Measurements from ENCODE around the gene CACFD1. TPM values are rescaled to one million over a fixed set of nuclear protein-coding genes. Genes with fewer than 3 reads are reported as not detected.
A peak's percentile ranks its signal among the peaks of the same experiment; 100 is the strongest.

CACFD1 gene
- polyA plus RNA-seq, 1 donor, result 27.3 TPM

DNA sequence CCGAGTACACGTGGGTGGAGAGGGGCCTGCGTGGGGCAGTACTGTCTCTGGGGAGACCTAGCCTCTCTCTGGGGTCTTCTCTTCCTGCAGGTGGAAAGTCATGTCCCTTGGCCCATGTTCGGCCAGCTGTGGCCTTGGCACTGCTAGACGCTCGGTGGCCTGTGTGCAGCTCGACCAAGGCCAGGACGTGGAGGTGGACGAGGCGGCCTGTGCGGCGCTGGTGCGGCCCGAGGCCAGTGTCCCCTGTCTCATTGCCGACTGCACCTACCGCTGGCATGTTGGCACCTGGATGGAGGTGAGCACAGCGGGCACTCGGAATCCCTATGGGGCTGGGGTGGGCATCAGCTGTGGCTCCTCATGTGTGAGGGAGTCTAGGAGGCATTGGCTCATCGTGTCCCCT, 5.5 kb upstream of the CACFD1 start:
- H3K36me3 ChIP-seq (ENCODE audit: control insufficient read depth, insufficient read depth, low read length), result peaks cover 3% of the 10 kb centered on the region
- no peaks in the 10 kb centered on the region for H3K9me3 ChIP-seq (ENCODE audit: control insufficient read depth, low read depth, low read length)
- H3K4me1 ChIP-seq (ENCODE audit: control insufficient read depth, insufficient read depth, low read length), result peaks cover 7% of the 10 kb centered on the region
- DNase-seq, result no peak
- H3K27me3 ChIP-seq (ENCODE audit: control insufficient read depth, insufficient read depth, low read length), result no peaks in the 10 kb centered on the region
- H3K4me3 ChIP-seq (ENCODE audit: low read length), result no peak overlapping the region
- H3K27ac ChIP-seq (ENCODE audit: low read length), result no peak overlapping the region
- WGBS (ENCODE audit: insufficient coverage, low lambda C conversion rate), result no CpG with 5 or more reads among the region's 19 CpGs

DNA sequence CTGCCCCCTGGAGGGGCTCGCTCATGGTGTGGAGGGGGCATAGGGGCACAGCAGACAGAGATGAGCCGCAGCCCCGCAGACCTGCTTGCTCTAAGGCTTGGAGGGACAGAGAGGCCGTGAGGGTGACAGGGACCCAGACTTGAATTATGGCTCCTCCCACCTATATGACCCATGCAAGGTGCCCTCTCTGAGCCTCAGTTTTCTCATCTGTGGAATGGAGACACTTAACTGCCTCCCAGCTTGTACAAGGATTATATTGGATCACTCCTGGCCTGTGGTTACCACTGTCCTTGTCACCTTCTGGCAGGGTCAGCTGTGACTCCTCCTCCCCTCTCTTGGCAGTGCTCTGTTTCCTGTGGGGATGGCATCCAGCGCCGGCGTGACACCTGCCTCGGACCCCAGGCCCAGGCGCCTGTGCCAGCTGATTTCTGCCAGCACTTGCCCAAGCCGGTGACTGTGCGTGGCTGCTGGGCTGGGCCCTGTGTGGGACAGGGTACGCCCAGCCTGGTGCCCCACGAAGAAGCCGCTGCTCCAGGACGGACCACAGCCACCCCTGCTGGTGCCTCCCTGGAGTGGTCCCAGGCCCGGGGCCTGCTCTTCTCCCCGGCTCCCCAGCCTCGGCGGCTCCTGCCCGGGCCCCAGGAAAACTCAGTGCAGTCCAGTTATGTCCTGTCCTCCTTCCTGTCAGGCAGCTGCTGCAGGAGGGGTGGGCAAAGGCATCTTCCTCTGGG, 4.7 kb upstream of the CACFD1 start:
- H3K27me3 ChIP-seq (ENCODE audit: control insufficient read depth, insufficient read depth, low read length), result no peaks in the 10 kb centered on the region
- H3K27ac ChIP-seq (ENCODE audit: low read length), result no peak overlapping the region
- WGBS (ENCODE audit: insufficient coverage, low lambda C conversion rate), result no CpG with 5 or more reads among the region's 20 CpGs
- DNase-seq, result no peak
- H3K4me3 ChIP-seq (ENCODE audit: low read length), result no peak overlapping the region
- H3K4me1 ChIP-seq (ENCODE audit: control insufficient read depth, insufficient read depth, low read length), result peaks cover 7% of the 10 kb centered on the region
- H3K9me3 ChIP-seq (ENCODE audit: control insufficient read depth, low read depth, low read length), result no peaks in the 10 kb centered on the region
- peaks cover 3% of the 10 kb centered on the region for H3K36me3 ChIP-seq (ENCODE audit: control insufficient read depth, insufficient read depth, low read length)

DNA sequence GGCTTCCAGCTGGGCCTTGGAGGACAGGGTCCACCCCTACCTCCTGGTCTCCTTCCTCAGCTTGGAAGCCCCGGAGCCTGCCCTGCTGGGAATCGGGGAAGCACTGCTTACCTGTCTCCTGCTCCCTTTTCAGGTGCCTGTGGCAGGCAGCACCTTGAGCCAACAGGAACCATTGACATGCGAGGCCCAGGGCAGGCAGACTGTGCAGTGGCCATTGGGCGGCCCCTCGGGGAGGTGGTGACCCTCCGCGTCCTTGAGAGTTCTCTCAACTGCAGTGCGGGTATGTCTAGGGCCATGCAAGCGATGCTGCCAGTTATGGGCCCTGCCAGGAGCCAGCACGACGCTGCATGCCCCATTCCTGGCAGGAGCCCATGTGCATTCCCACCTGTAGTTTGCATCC, 3.8 kb upstream of the CACFD1 start:
- Histone ChIP-seq H3K4me1 (ENCODE audit: control insufficient read depth, insufficient read depth, low read length) (peaks cover 10% of the 10 kb centered on the region), H3K9me3 (ENCODE audit: control insufficient read depth, low read depth, low read length) (no peaks in the 10 kb centered on the region), H3K36me3 (ENCODE audit: control insufficient read depth, insufficient read depth, low read length) (peaks cover 3% of the 10 kb centered on the region), H3K27me3 (ENCODE audit: control insufficient read depth, insufficient read depth, low read length) (no peaks in the 10 kb centered on the region), H3K4me3 (ENCODE audit: low read length) (no peak overlapping the region), H3K27ac (ENCODE audit: low read length) (no peak overlapping the region)
- DNase-seq, result no peak
- no CpG with 5 or more reads among the region's 11 CpGs for WGBS (ENCODE audit: insufficient coverage, low lambda C conversion rate)

DNA sequence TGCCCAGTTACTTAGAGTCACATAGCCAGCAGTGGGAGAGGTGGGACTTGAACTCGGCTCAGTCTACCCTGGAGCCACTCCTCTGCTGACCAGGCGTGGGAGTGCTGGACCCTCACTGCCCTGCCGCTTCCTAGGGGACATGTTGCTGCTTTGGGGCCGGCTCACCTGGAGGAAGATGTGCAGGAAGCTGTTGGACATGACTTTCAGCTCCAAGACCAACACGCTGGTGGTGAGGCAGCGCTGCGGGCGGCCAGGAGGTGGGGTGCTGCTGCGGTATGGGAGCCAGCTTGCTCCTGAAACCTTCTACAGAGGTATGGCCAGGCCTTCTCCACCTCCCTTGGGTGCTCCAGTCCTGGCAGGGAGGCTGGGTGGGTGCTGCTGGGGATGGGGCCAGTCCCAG, 3.4 kb upstream of the CACFD1 start:
- DNase-seq, result no peak
- Histone ChIP-seq H3K27me3 (ENCODE audit: control insufficient read depth, insufficient read depth, low read length) (no peaks in the 10 kb centered on the region), H3K4me1 (ENCODE audit: control insufficient read depth, insufficient read depth, low read length) (peaks cover 15% of the 10 kb centered on the region), H3K27ac (ENCODE audit: low read length) (no peak overlapping the region), H3K36me3 (ENCODE audit: control insufficient read depth, insufficient read depth, low read length) (peaks cover 3% of the 10 kb centered on the region), H3K9me3 (ENCODE audit: control insufficient read depth, low read depth, low read length) (no peaks in the 10 kb centered on the region), H3K4me3 (ENCODE audit: low read length) (no peak overlapping the region)
- WGBS (ENCODE audit: insufficient coverage, low lambda C conversion rate), result no CpG with 5 or more reads among the region's 9 CpGs

DNA sequence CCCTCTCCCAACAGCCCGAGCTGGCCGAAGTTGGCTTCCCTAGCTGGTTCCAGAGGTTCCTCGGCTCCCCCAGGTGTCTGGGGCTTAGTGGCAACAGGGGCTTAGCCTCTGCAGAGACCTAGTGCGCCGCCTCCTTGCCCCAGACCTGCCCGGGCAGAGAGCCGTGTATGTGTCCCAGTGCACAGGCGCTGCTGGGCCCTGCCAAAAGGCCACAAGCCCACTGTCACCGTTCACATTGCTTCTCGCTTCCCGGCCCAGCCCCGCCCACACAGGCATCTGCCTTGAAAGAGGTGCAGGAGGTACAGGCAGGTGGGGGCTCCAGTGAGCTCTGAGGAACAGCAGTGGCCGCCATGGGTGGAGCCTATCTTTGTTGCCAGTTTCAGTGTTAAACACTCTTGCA, 2.5 kb upstream of the CACFD1 start:
- peaks cover 22% of the 10 kb centered on the region for H3K4me1 ChIP-seq (ENCODE audit: control insufficient read depth, insufficient read depth, low read length)
- H3K9me3 ChIP-seq (ENCODE audit: control insufficient read depth, low read depth, low read length), result no peaks in the 10 kb centered on the region
- 93% methylated on average over 3 of the region's 13 CpGs for WGBS (ENCODE audit: insufficient coverage, low lambda C conversion rate)
- H3K36me3 ChIP-seq (ENCODE audit: control insufficient read depth, insufficient read depth, low read length), result peaks cover 3% of the 10 kb centered on the region
- no peak for DNase-seq
- H3K4me3 ChIP-seq (ENCODE audit: low read length), result no peak overlapping the region
- no peak overlapping the region for H3K27ac ChIP-seq (ENCODE audit: low read length)
- no peaks in the 10 kb centered on the region for H3K27me3 ChIP-seq (ENCODE audit: control insufficient read depth, insufficient read depth, low read length)

DNA sequence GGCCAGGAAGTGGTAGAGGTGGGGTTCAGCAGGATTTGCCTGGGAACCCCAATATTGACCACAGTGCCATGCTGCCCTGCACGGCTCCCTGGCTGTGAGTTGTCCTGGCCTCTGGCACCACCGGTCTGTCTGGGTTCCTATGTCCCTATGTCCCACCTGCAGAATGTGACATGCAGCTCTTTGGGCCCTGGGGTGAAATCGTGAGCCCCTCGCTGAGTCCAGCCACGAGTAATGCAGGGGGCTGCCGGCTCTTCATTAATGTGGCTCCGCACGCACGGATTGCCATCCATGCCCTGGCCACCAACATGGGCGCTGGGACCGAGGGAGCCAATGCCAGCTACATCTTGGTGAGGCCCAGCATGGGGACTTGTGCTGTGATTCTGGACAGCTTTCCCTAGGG, 2.0 kb upstream of the CACFD1 start:
- H3K36me3 ChIP-seq (ENCODE audit: control insufficient read depth, insufficient read depth, low read length), result peaks cover 3% of the 10 kb centered on the region
- WGBS (ENCODE audit: insufficient coverage, low lambda C conversion rate), result no CpG with 5 or more reads among the region's 11 CpGs
- no peak overlapping the region for H3K4me3 ChIP-seq (ENCODE audit: low read length)
- peaks cover 26% of the 10 kb centered on the region for H3K4me1 ChIP-seq (ENCODE audit: control insufficient read depth, insufficient read depth, low read length)
- no peaks in the 10 kb centered on the region for H3K9me3 ChIP-seq (ENCODE audit: control insufficient read depth, low read depth, low read length)
- H3K27ac ChIP-seq (ENCODE audit: low read length), result no peak overlapping the region
- no peaks in the 10 kb centered on the region for H3K27me3 ChIP-seq (ENCODE audit: control insufficient read depth, insufficient read depth, low read length)
- DNase-seq, result no peak

DNA sequence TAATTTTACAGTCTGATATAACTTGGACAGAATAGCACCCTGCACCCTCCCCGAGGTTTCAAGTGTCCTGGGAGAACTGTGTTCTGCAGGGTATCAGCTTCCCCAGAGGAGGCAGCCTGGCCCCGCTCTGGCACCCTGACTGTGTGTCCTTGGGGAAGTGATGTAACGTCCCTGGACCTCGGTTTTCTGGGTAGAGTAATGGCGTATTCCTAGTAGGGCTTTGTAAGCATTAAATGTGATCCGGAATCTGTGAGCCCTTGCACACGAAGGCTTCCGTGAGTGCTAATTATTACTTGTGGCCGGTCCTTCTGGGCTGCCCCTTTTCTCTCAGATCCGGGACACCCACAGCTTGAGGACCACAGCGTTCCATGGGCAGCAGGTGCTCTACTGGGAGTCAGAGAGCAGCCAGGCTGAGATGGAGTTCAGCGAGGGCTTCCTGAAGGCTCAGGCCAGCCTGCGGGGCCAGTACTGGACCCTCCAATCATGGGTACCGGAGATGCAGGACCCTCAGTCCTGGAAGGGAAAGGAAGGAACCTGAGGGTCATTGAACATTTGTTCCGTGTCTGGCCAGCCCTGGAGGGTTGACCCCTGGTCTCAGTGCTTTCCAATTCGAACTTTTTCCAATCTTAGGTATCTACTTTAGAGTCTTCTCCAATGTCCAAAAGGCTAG, 1.0 kb upstream of the CACFD1 start:
- no peak for DNase-seq
- Histone ChIP-seq H3K9me3 (ENCODE audit: control insufficient read depth, low read depth, low read length) (no peaks in the 10 kb centered on the region), H3K4me1 (ENCODE audit: control insufficient read depth, insufficient read depth, low read length) (peaks cover 26% of the 10 kb centered on the region), H3K4me3 (ENCODE audit: low read length) (peak overlapping the region; percentile 65), H3K36me3 (ENCODE audit: control insufficient read depth, insufficient read depth, low read length) (peaks cover 7% of the 10 kb centered on the region), H3K27me3 (ENCODE audit: control insufficient read depth, insufficient read depth, low read length) (no peaks in the 10 kb centered on the region), H3K27ac (ENCODE audit: low read length) (peak overlapping the region; percentile 98)
- WGBS (ENCODE audit: insufficient coverage, low lambda C conversion rate), result no CpG with 5 or more reads among the region's 16 CpGs

DNA sequence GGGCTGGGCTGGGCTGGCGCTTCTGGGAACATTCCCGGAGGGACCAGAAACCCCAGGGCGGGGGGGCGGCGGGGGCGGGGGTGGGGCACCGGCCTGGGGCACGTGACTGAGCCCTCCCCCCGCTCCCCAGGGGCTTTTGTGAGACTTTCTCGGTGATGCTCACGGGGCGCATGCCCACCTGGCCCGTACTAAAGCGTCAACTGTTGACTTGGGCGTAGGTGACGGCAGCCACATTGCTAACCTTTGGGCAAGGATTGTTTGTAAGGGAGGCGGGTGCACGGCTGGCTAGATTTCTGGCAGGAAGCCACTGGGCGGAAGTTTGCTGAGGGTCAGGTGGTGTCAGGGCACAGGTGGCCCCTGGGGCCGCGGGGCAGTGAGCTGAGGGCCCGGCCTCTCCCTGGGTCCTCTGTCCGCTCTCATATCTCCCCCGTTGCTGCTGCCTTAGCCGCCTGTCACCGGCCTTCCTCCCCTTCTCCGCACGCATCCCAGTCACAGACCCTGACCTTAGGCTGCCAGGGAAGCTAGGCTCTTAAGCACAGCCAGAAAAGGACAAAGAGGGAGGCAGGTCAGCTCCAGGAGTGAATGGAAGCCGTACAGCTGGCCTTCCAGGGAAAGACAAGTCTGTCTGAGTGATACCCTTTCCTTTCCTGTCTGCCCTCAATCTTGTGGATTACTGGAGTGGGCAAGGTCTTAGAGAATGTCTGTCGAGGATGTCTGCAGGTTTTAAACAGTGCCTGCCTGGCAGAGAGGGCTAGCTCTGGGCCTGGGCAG, 812 bp downstream of the CACFD1 start:
- Histone ChIP-seq H3K9me3 (ENCODE audit: control insufficient read depth, low read depth, low read length) (no peaks in the 10 kb centered on the region), H3K36me3 (ENCODE audit: control insufficient read depth, insufficient read depth, low read length) (peaks cover 20% of the 10 kb centered on the region), H3K27ac (ENCODE audit: low read length) (peak overlapping the region; percentile 98), H3K4me1 (ENCODE audit: control insufficient read depth, insufficient read depth, low read length) (peaks cover 26% of the 10 kb centered on the region), H3K4me3 (ENCODE audit: low read length) (peak overlapping the region; percentile 65), H3K27me3 (ENCODE audit: control insufficient read depth, insufficient read depth, low read length) (no peaks in the 10 kb centered on the region)
- WGBS (ENCODE audit: insufficient coverage, low lambda C conversion rate), result 0% methylated on average over 1 of the region's 30 CpGs
- peak; percentile 86 to 93 for DNase-seq

DNA sequence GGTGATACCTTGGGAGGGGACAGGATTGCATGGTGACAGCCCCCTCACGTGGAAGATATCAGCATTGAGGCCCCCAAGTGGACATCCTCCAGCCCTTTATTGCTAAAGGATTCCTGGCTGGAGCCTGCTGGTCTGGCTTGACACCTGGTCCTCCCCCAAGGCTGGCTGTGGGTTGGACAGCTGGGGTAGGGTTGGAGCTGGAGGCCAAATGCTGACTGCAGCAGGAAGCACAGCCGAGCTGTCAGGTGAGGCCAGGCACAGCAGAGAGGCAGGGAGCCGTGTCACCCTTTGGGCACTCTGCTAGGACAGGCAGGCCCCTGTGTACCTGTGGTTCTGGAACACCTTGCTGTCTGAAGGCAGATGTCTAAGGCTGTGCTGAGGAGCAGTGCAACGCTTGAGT, 2.2 kb downstream of the CACFD1 start:
- WGBS (ENCODE audit: insufficient coverage, low lambda C conversion rate), result no CpG with 5 or more reads among the region's 4 CpGs
- Histone ChIP-seq H3K36me3 (ENCODE audit: control insufficient read depth, insufficient read depth, low read length) (peaks cover 24% of the 10 kb centered on the region), H3K27ac (ENCODE audit: low read length) (no peak overlapping the region), H3K9me3 (ENCODE audit: control insufficient read depth, low read depth, low read length) (no peaks in the 10 kb centered on the region), H3K4me3 (ENCODE audit: low read length) (no peak overlapping the region), H3K27me3 (ENCODE audit: control insufficient read depth, insufficient read depth, low read length) (no peaks in the 10 kb centered on the region), H3K4me1 (ENCODE audit: control insufficient read depth, insufficient read depth, low read length) (peaks cover 26% of the 10 kb centered on the region)
- no peak for DNase-seq

DNA sequence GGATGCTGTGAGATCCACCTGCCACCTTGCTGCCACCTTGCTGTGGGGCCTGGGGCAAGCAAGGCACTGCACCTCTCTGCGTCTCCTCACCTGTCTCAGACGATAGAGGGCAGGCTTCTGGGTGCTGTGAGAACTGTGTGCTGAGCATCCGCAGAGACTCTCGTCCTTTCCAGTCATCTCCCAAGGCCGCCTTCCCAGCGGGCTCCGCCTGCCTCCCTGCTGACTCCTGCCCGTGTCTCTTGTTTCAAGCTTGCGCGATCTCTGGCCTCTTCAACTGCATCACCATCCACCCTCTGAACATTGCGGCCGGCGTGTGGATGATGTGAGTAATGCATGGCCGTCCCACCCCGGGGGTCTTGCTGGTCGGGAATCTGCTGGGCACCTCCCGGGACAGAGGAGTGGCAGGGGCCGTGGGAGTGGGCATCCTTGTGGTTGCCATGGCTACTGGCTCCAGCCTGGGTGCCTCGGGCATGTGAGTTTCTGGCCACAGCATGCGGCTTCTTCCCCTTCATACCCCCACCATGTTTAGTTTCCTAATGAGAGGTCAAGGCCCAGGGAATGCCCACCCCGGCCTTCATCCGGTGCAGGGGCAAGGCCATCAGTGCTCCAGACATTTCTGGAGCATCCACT, 3.6 kb downstream of the CACFD1 start:
- H3K27me3 ChIP-seq (ENCODE audit: control insufficient read depth, insufficient read depth, low read length), result no peaks in the 10 kb centered on the region
- no peaks in the 10 kb centered on the region for H3K9me3 ChIP-seq (ENCODE audit: control insufficient read depth, low read depth, low read length)
- peaks cover 27% of the 10 kb centered on the region for H3K36me3 ChIP-seq (ENCODE audit: control insufficient read depth, insufficient read depth, low read length)
- H3K4me3 ChIP-seq (ENCODE audit: low read length), result no peak overlapping the region
- no CpG with 5 or more reads among the region's 22 CpGs for WGBS (ENCODE audit: insufficient coverage, low lambda C conversion rate)
- no peak overlapping the region for H3K27ac ChIP-seq (ENCODE audit: low read length)
- no peak for DNase-seq
- peaks cover 26% of the 10 kb centered on the region for H3K4me1 ChIP-seq (ENCODE audit: control insufficient read depth, insufficient read depth, low read length)

Data from large intestine (tissue), 3 donors.